Dedifferentiated amniotic fluid mesenchymal stem cell (primary cell): ENCODE data around the gene RBL2.
A peak's percentile ranks its signal among the peaks of the same experiment; 100 is the strongest.

Source experiments
- DNase-seq: peaks from one replicate; pipeline ENCODE4 v3.0.0-alpha.2; 2016; ENCODE audit errors: extremely low spot score

RBL2 gene

GRCh38 chr16:53456625-53457024 lies 22.4 kb downstream of the RBL2 start:
- DNase-seq: no peak

- DNase-seq: no peak
Observed at GRCh38 chr16:53457670-53458069, 23.4 kb downstream of the RBL2 start.

- DNase-seq: no peak
Observed at GRCh38 chr16:53458635-53459034, 24.4 kb downstream of the RBL2 start.

GRCh38 chr16:53465606-53466280 lies 31.5 kb downstream of the RBL2 start:
- DNase-seq: no peak

- no peak for DNase-seq
Observed at GRCh38 chr16:53476867-53477266, 42.6 kb downstream of the RBL2 start.

GRCh38 chr16:53478965-53479364 lies 44.7 kb downstream of the RBL2 start:
- no peak for DNase-seq

GRCh38 chr16:53480394-53480793 lies 46.1 kb downstream of the RBL2 start:
- no peak for DNase-seq

- DNase-seq: no peak
Observed at GRCh38 chr16:53482123-53482522, 47.9 kb downstream of the RBL2 start.

- DNase-seq: no peak
Observed at GRCh38 chr16:53484542-53484941, 50.3 kb downstream of the RBL2 start.

- DNase-seq: no peak
Observed at GRCh38 chr16:53486230-53486629, 52.0 kb downstream of the RBL2 start.

- DNase-seq: no peak
Observed at GRCh38 chr16:53489755-53490154, 55.5 kb downstream of the RBL2 start.

GRCh38 chr16:53492503-53492902 lies 58.2 kb downstream of the RBL2 start:
- no peak for DNase-seq

GRCh38 chr16:53494636-53495035 lies 60.4 kb downstream of the RBL2 start:
- DNase-seq: no peak

GRCh38 chr16:53495325-53495724 lies 61.1 kb downstream of the RBL2 start:
- no peak for DNase-seq

GRCh38 chr16:53498984-53499383 lies 64.7 kb downstream of the RBL2 start:
- DNase-seq: no peak

GRCh38 chr16:53501216-53501859 lies 67.1 kb downstream of the RBL2 start:
- DNase-seq: no peak

GRCh38 chr16:53502331-53503269 lies 68.3 kb downstream of the RBL2 start, which contains the start of gene AKTIP:
TSS of gene AKTIP (minus strand) at chr16:53503209. CDS start at chr16:53500259, 2,950 bp downstream.
- peak; percentile 31 for DNase-seq

- DNase-seq: peak; percentile 100
Observed at GRCh38 chr16:53503270-53503923, 69.1 kb downstream of the RBL2 start.

GRCh38 chr16:53503991-53504663 lies 69.9 kb downstream of the RBL2 start:
- DNase-seq: peak; percentile 18

GRCh38 chr16:53504665-53505064 lies 70.4 kb downstream of the RBL2 start:
- DNase-seq: no peak

- no peak for DNase-seq
Observed at GRCh38 chr16:53506254-53506653, 72.0 kb downstream of the RBL2 start.
